HG03103 (cell line): ENCODE data around the gene SULT2B1.
"Not testable (repeated sequence)": the region's sequence is repeated elsewhere in the genome, so short reads cannot be mapped to it uniquely, and the experiment has no call there.

Experiments
- ATAC-seq: cut with Tn5 transposase; IDR thresholded peaks from one replicate; pipeline ENCODE4 v1.9.1; 2021; ENCODE audit warnings: low read depth; ENCODE audit not compliant: unreplicated experiment

Gene SULT2B1

DNA sequence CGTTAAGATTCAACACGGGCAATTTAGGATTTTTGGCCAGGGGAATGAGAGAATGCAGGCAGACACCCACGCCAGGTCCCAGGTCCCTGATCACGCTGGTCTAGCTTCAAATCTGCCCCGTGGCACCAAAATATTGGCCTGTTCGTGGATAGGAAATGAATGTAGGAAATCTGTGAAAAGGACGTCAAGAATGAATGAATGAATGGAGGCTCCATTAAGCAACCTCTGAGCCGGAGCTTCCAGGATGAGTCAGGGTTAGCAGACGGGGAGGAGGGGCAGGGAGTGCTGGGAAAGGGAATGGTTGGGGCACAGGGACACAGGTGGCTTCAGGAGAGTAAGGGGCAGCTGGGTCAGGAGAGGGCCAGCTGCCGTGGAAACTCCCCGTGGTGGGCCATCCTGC is 4.2 kb downstream of the SULT2B1 start:
- no peak for ATAC-seq

DNA sequence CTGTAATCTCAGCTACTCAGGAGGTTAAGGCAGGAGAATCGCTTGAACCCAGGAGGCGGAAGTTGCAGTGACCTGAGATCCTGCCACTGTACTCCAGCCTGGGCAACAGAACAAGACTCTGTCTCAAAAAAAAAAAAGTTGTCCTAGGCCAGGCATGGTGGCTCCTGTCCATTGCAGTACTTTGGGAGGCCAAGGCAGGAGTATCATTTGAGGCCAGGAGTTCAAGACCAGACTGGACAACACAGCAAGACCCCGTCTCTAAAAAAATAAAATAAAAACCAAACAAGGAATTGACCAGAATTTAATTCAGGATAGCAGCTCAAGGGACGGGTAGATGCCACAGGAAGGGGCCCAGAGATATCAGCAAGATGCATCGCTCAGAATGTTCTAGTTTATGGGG is 4.9 kb downstream of the SULT2B1 start:
- no peak for ATAC-seq

DNA sequence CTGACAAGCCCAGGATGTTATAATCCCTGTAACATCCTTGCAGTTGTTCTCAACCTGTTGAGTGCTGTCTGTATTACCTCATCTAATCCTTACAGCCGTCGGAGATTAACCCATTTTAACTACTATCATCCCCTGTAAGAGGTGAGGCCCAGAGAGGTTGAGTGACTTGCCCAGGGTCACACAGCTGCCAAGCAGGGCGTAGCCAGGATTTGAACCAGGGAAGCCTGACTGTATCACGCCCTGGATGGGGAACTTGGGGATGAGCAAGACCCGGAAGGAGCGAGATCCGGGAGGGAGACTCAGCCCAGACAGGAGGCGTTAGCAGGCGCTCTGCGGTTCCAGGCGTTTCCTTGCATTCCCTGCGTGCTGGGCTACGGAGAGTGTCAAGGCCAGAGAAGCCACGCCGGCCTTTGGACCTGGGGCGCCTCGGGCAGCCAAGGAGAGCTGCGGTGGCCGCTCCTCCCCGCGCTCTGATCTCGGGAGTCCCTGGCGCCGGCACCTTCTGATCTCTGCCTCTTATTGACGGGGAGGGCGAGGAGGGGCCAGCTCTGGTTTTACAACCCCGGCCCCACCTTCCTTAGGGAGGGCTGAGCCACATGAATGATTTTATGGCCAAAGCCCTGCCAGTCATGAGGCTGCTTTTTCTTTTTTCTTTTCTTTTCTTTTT is 6.2 kb downstream of the SULT2B1 start:
- ATAC-seq: no peak

DNA sequence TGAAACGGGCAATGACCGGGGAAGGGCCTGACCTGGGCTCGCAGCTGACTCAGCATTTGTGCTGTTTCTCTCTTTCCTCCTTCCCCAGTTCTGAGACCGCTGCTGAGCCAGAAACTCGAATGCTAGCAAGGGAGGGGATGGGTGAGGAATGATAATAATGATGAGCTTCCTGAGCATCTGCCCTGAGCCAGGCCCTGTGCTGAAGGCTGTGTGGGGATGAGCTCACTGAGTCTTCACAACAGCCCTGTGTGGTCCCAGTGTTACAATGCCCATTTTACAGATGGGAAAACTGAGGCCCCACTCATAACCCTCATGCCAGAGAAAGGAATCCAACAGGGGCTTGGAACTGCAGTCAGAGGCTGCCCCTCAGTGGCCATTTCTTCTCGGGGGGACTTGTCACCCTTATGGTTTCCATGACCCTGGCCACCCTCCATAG is 8.1 kb downstream of the SULT2B1 start:
- ATAC-seq: no peak

DNA sequence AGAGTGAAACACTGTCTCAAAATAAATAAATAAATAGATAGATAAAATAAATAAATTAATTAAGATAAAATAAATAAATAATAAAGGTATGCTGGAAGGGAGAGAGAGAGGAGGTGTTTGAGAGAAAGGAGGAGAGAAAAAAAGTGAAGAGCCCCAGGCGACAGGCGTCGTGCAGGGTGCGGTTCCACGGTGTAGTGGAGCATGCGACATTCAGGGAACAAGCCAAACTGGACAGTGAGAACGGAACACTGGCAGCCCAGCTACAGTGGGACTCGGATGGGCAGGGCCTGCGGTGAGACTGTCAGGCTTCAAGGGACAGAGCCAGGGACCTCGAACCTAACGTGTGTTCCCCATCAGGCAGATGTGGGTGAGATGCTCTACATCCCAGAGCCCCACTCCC is 9.4 kb downstream of the SULT2B1 start:
- no peak for ATAC-seq

DNA sequence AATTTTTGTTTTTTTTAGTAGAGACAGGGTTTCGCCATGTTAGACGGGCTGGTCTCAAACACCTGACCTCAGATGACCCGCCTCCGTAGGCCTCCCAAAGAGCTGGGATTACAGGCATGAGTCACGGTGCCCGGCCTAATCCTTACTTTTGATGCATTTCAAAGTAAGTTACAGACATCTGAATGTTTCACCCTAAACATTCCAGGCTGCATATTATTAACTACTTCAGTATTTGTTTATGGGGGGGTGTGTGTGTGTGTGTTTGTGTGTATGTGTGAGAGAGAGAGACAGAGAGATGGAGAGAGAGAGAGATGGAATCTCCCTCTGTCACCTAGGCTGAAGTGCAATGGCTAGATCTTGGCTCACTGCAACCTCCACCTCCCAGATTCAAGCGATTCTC is 13.1 kb downstream of the SULT2B1 start:
- no peak for ATAC-seq

DNA sequence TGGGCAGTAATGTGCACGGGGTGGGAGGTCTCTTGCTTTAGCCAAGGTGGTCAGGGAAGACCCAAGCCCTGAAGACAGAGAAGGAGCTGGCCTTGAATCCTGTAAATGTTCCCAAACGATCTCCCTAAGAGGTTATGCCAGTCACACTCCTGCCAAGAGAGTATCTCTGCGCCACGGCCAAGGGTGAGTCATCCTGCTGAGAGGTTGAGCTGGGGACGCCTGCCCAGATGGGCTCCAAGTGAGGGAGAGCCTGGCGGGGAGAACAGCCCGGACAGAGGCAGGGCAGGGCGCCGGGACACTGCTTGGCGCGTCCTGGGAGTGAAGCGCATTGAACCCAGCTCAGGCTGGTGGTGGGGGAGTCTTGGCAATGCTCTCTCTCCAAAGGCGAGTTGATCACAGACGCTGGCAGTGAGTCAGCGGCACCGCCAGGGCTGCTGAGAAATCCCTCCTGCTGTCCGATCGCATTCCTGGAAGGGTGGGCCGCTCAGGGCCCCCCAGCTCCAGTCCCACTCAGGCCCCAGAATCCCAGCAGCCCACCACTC is 16.4 kb downstream of the SULT2B1 start:
- no peak for ATAC-seq

DNA sequence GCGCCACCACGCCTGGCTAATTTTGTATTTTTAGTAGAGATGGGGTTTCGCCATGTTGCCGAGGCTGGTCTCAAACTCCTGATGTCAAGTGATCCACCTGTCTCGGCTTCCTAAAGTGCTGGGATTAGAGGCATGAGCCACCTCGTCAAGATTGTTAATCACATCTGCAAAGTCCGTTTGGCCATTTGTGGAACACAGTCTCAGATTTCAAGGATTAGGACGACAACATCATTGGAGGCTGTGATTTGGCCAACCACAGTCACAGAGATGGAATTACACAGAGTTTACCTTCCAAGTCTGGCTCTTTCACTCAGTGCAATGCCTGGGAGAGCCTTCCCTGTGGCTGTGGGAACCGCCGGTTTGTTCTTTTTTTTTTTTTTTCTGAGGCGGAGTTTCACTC is 17.8 kb downstream of the SULT2B1 start:
- no peak for ATAC-seq

DNA sequence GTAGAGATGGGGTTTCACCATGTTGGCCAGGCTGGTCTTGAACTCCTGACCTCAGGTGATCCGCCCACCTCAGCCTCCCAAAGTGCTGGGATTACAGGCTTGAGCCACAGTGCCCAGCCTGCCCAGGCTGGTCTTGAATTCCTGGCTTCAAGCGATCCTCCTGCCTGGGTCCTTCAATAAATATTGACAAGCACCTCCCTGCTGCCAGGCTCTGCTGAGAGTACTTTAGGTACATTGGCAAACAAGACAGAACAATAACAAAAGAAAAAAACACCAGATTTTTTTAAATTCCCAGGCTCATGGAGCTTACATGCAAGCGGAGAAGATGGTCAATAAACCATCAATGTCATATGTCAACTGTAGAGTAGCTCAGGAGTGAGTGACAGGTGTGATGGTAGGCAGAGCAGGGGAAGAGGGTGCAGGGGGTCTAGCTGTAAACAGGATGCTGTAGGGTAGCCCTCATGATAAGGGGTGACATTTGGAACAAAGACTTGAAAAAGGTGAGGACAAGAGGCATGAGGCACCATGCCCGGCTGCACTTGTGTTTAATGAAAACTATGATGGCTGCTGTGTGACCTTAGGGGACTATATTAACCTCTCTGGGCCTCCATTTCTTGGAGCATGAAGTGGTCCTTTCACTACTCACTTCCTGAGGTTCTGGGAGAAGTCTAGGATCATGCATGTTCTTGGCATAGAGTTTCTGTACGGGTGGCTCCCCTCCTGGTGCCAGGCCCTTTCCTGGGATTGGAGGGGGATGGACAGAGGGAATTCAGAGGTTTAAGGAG is 19.6 kb downstream of the SULT2B1 start:
- ATAC-seq: no peak

DNA sequence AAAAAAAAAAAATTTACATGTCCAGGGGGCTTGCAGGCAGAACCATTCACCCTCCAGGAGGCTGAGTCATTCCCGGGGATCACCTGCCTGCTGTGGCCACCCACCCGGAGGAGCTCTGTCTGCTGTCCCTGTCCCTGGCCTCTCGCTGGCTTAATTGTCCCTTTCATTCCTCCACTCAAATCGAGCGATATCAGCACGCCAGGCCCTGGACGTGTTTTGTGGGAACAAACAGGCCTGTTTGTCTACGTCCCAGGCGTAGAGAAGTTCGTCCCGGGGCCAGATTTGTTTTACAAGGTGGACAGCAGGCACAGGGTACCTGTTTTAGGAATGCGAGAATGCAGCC is 21.2 kb downstream of the SULT2B1 start:
- ATAC-seq: no peak

DNA sequence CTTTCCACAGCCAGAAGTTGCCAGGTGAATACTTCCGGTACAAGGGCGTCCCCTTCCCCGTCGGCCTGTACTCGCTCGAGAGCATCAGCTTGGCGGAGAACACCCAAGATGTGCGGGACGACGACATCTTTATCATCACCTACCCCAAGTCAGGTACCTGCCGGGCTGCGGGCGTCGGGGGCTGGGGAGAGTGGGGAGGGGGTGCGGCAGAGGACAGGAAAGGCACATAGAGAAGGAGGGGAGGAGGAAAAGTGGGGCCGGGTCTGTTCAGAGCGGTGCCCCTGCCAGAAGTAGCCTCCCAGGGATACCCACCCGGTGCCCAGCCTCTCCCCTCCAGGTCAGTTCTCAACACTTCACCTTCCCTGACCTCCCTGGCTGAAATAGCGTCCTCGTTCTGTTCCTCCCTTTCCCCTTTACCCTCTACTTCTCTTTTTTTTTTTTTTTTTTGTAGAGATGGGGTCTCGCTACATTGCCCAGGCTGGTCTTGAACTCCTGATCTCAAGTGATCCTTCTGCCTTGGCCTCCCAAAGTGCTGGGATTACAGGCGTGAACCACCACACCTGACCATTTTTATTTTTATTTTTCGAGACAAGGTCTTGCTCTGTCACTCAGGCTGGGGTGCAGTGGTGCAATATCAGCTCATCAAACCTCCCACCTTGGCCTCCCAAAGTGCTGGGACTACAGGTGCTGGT is 24.1 kb downstream of the SULT2B1 start:
- ATAC-seq: no peak

DNA sequence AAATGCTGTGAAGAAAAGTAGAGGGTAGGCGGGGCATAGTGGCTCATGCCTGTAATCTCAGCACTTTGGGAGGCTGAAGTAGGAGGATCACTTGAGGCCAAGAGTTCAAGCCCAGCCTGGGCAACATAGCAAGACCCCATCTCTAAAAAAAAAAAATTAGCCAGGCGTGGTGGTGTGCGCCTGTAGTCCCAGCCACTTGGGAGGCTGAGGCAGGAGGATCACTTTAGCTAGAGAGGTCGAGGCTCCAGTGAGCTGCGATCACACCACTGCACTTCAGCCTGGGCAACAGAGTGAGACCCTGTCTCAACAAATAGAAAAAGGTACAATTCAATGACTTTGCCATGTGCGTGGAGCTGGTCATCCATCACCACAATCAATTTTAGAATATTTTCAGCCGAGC is 25.9 kb downstream of the SULT2B1 start:
- not testable (repeated sequence) for ATAC-seq

DNA sequence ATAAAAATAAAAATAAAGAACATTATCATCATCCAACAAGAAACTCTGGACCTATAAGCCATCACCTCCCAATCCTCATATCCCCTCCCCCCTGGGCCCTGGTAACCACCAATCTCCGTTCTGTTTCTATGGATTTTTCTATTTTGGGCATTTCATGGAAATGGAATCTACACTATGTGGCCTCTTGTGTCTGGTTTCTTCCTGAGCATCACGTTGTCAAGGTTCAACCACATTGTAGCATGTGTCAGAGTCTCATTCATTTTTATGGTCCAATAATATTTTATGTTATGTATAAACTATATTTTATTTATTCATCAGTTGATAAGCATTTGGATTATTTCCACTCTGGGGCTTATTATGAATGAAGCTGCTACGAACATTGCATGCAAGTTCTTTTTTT is 26.9 kb downstream of the SULT2B1 start:
- ATAC-seq: no peak

DNA sequence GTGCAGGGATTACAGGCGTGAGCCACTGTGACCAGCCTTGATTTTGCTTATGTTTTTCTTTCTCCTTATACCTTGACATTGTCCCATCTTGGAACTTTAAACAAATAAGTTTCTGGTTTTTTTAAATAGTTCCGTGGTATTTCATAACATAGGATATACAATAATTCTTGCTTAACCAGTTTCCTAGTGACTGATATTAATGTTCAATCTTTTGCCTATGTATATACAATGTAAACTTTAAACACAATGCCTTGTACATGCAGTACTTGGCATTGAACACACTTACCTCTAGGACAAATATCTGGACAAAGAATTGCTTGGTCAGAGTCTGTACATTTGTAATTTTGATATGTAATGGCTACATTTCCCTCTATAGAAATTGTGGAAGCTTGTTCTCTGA is 30.2 kb downstream of the SULT2B1 start:
- no peak for ATAC-seq

DNA sequence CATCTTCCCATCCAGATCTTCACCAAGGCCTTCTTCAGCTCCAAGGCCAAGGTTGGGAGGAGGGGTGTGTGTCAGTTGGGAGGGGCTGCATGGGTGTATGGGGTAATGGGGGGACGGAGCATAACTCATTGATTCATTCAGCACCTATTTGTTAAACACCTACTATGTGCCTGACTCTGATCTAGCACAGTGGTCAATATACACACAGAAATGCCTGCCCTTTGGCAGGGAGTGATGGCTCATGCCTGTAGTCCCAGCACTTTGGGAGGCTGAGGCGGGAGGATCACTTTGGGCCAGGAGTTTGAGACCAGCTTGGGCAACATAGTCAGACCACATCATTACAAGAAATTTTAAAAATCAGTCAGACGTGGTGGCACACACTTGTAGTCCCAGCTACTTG is 35.4 kb downstream of the SULT2B1 start:
- no peak for ATAC-seq

DNA sequence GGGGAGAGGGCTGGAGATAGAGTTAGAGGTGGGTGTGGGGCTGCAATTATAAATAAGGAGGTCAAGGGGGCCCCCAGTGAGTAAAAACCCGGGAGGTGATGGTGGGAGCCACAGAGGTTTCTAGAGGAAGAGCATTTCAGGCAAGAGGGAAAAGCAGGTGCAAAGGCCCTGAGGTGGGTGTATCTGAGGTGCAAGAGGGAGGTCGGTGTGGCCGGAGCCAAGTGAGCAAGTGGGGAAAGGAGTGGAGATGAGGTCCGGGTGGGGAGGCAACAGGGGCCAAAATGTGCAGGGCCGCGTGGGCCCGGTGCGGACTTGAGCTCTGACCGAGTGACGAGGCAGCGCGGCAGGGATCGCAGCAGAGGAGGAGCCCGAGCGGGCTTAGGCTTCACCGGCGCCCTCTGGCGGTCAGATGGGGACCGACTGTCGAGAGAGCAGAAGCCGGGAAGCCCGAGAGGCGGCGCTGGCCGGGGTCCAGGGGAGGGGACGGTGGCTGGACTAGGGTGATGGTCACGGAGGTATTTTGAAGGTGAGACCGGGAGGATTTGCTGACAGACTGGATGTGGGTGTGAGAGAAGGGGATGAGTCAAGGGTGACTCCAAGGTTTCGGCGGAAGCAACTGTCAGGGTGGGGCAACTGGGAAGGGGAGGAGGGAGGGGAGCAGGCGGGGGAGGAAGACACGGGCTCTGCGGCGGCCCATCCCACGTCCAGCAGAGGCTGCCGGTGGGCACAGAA is 36.9 kb downstream of the SULT2B1 start:
- no peak for ATAC-seq

DNA sequence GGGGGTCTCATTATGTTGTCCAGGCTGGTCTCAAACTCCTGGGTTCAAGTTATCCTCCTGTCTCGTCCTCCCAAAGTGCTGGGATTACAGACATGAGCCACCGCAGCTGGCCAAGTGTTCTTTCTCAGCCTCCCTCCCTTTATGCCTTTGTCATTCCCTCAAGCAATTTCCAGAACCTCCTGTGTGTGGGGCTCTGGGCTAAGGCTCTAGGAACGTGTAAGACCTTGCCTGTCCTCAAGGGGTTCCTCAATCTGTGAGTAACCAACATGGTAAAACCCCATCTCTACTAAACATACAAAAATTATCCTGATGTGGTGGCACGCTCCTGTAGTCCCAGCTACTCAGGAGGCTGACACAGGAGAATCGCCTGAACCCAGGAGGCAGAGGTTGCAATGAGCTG is 39.0 kb downstream of the SULT2B1 start:
- ATAC-seq: no peak

DNA sequence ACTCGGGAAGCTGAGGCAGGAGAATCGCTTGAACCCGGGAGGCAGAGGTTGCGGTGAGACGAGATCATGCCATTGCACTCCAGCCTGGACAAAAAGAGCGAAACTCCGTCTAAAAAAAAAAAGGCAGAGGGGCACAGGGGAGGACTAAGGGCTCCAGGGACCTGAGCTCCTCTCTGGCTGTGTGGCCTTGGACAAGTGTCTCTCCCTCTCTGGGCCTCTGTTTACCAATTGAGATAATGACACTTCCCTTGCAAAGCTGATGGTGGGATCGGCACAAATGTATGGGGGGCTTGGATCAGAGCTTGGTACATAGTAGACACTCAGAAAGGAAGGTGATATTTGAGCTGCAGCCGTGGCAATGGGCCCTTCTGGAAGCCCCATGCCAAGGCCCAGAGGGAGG is 43.2 kb downstream of the SULT2B1 start:
- no peak for ATAC-seq

DNA sequence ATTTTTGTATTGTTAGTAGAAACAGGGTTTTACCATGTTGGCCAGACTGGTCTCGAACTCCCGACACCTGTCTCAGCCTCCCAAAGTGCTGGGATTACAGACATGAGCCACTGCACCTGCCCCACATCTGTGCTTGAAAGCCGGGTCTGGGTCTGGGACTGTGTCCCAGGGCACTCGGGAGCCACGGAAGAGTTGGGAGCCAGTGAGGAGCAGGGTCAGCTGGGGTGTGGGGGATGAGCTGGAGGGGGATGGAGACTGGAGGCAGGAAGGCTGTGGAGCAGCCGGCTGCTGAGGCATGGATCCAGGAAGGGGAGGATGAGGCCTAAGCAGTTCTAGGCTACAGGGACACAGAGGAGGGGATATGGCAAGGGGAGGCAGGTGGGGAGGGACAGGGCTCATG is 43.9 kb downstream of the SULT2B1 start:
- ATAC-seq: no peak

DNA sequence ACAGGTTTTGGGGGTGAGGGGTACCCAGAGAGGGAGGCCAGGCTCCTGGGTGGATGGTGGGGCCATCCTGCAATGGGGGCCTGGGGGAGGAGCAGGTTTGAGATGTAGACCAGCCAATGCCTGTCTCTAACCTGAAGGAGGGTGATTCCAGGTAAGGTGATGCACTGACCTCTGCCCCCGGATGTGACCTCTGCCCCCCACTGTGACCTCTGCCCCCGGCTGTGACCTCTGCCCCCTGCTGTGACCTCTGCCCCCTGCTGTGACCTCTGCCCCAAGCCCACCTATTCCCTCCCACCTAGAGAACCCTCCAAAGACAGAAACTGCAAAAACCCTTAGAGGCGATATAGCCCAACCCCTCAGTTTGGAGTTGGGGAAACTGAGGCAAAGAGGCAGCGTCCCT is 44.3 kb downstream of the SULT2B1 start:
- no peak for ATAC-seq
